ENCODE data around the gene GRK3. TPM values are rescaled to one million over a fixed set of nuclear protein-coding genes. Genes with fewer than 3 reads are reported as not detected.
A peak's percentile ranks its signal among the peaks of the same experiment; 100 is the strongest.

GRK3 gene
- total and polyA plus RNA-seq, 2 of the 4 experiments (the other 2 are of a cell fraction): 0.58 to 1.6 TPM

DNA sequence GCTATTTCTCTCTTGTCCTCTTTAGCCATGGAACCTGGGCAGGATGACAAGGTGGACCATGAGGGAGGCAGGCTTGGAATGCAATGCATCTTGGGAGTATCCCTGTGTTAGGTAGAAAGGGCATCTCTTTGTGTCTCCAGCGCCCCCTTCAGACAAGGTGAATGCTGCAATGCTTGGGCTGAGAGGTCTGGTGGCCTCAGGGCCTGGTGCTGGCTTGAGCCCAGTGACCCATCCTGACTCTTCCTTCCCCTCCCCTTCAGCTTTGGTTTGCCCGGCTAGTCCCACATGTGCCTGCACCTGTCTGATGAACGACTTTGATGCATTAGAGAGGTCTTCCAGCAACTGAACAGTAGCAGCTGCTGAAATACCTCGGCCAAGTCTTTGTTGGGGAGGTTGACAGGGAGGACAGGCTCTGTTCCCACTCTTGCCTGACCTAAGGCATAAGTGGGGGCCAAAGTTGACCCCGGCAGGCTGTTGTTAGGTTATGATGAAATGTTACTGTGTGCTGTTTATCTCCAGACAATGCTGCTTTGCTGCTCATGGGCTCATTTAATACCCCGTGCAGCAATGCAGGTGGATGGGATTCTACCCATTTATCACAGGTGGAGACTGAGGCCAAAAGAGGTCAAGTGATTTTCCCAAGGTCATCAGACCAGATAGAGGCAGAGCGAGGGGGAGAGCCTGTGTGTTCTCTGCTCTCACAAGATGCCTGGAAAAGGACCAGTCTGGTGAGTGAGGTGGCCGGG lies 200.0 kb downstream of the GRK3 start:
- Histone ChIP-seq H3K79me1 (ENCODE audit: low read depth in 1 of 2, low read length in 2 of 2) (no peaks in the 10 kb centered on the region), H4K91ac (ENCODE audit: insufficient read depth, low read depth, low read length) (no peak overlapping the region), H4K8ac (ENCODE audit: low read depth in 2 of 2, low read length in 2 of 2) (no peak overlapping the region), H3K4me1 (ENCODE audit: control insufficient read depth, insufficient read depth, low read length) (no peaks in the 10 kb centered on the region), H3K4me3 (ENCODE audit: insufficient read depth, low read depth, low read length) (no peak overlapping the region), H2BK20ac (ENCODE audit: low read depth, low read length) (no peak overlapping the region), H2AFZ (replicated peaks; ENCODE audit: low read length, poor library complexity) (no peak overlapping the region), H3K18ac (ENCODE audit: low read depth, low read length) (no peak overlapping the region), H3K27ac (ENCODE audit: insufficient read depth, low read length) (no peak overlapping the region), H3K36me3 (ENCODE audit: control insufficient read depth, insufficient read depth, low read length) (no peaks in the 10 kb centered on the region), H2AK5ac (ENCODE audit: low read depth, low read length) (no peak overlapping the region), H3K4ac (ENCODE audit: low read depth, low read length) (no peak overlapping the region), H3K14ac (replicated peaks; ENCODE audit: low read depth, low read length) (no peak overlapping the region), H2AK9ac (replicated peaks; ENCODE audit: low read depth, low read length, poor library complexity) (peak overlapping the region; percentile 19), H2BK120ac (ENCODE audit: low read depth, low read length) (no peak overlapping the region), H4K5ac (ENCODE audit: low read depth, low read length) (no peak overlapping the region), H3K23ac (ENCODE audit: low read depth, low read length) (no peak overlapping the region), H3K9me3 (ENCODE audit: control insufficient read depth, insufficient read depth, low read length) (peaks cover 12% of the 10 kb centered on the region), H3K9ac (ENCODE audit: low read depth, low read length) (no peak overlapping the region), H3K56ac (ENCODE audit: extremely low read depth, insufficient read depth, low read length) (no peak overlapping the region), H3K27me3 (ENCODE audit: control insufficient read depth, insufficient read depth, low read length) (no peaks in the 10 kb centered on the region), H2BK5ac (ENCODE audit: low read depth, low read length, poor library complexity, severe bottlenecking) (no peak overlapping the region), H2BK15ac (ENCODE audit: low read depth, low read length) (no peak overlapping the region), H4K20me1 (ENCODE audit: insufficient read depth, low read length) (no peaks in the 10 kb centered on the region), H3K9me1 (ENCODE audit: insufficient read depth, low read length) (0 out of 2 replicates have a peak, but pooled peaks cover 5% of the 10 kb centered on the region), H3K4me2 (ENCODE audit: low read depth, low read length) (no peak overlapping the region)
- POLR2A ChIA-PET (ENCODE audit: unreplicated experiment): no interaction called here
- CTCF ChIA-PET: no interaction called here
- ATAC-seq (ENCODE audit: low read depth) (no peak), DNase-seq (no peak)
- in situ Hi-C loops (cut with MboI; ENCODE audit: low sequenced_read_pairs): no loop called here
- no peak for TF ChIP-seq CHD1 (IDR thresholded peaks at IDR 0.05; ENCODE audit: low read depth, low read length)
- no peak for TF ChIP-seq BHLHE40 (IDR thresholded peaks at IDR 0.05; ENCODE audit: low read depth, low read length)
- no peak for TF ChIP-seq RCOR1 (IDR thresholded peaks at IDR 0.05; ENCODE audit: insufficient replicate concordance, low read length)
- no peak for TF ChIP-seq POLR2A (IDR thresholded peaks at IDR 0.05; ENCODE audit: low read depth, low read length)
- TF ChIP-seq MAFK (IDR thresholded peaks at IDR 0.05; ENCODE audit: low read depth, low read length): no peak
- no peak for TF ChIP-seq RFX5 (IDR thresholded peaks at IDR 0.05; ENCODE audit: low read depth, low read length)
- no peak for TF ChIP-seq USF2 (IDR thresholded peaks at IDR 0.05; ENCODE audit: low read depth, low read length)
- no TSS peak for BruUV-seq (replicated peaks)
- intact Hi-C loops (cut with micrococcal nuclease): no loop called here
- dilution Hi-C loops (cut with HindIII; ENCODE audit: low sequenced_read_pairs, unreplicated experiment): no loop called here
- 40% methylated on average over 2 of the region's 8 CpGs; no CpG with 5 or more reads in 1 of the 2 experiments for WGBS, 2 experiments (ENCODE audit: extremely low coverage in 2 of 2, insufficient read length in 1 of 2)

Measured in IMR-90 (cell line).